ENCODE measurements around the gene SLC35B2.

- no peak for TF ChIP-seq CTCF (IDR thresholded peaks at IDR 0.05)
- no peak for TF ChIP-seq POLR2A (IDR thresholded peaks at IDR 0.05)
These were observed 12.7 kb upstream of the SLC35B2 start, which contains the start of gene TMEM151B for GRCh38 chr6:44269921-44270525.
